Hindlimb muscle (tissue), 1 donor: ENCODE results near the gene APOM. TPM values are rescaled to one million over a fixed set of nuclear protein-coding genes. Genes with fewer than 3 reads are reported as not detected.

Experiments
- DNase-seq: peaks from one replicate; pipeline ENCODE4 v3.0.0-alpha.2; 2013
- polyA plus RNA-seq: library from polyadenylated mRNA; unstranded; fragments of 120-200 nt; gene quantifications from one replicate; pipeline ENCODE4 v1.2.1, GENCODE V29; 2013; ENCODE audit not compliant: insufficient read length

The APOM gene
- polyA plus RNA-seq, 1 donor: 3.3 TPM

GRCh38 chr6:31681135-31681671 lies 25.5 kb downstream of the APOM start:
- peak; percentile 36 for DNase-seq

GRCh38 chr6:31683591-31683990 lies 27.9 kb downstream of the APOM start:
- no peak for DNase-seq

- DNase-seq: no peak
Observed at GRCh38 chr6:31686483-31686882, 30.8 kb downstream of the APOM start.

DNA sequence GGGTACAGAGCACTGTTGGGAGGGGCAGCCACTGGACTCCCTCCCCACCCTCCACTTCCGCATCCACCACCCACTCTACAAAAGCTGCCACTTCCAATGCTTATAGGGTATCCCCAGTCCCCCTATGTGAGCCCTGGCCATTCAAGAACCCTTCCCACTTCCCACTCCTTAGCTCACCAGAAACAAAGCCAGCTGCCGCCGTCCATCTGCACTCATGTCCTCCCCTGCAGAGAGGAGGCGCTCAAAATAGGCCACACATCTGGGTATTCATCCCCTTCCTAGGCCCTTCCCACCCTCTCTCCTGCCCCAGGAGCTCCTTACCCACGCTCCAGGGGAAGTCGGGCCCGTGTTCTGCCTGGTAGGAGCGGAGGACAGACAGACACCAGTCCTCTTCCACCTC lies 31.6 kb downstream of the APOM start:
- no peak for DNase-seq

- DNase-seq: no peak
Observed at GRCh38 chr6:31687860-31688693, 32.4 kb downstream of the APOM start.

- no peak for DNase-seq
Observed at GRCh38 chr6:31689249-31690110, 33.8 kb downstream of the APOM start.

DNA sequence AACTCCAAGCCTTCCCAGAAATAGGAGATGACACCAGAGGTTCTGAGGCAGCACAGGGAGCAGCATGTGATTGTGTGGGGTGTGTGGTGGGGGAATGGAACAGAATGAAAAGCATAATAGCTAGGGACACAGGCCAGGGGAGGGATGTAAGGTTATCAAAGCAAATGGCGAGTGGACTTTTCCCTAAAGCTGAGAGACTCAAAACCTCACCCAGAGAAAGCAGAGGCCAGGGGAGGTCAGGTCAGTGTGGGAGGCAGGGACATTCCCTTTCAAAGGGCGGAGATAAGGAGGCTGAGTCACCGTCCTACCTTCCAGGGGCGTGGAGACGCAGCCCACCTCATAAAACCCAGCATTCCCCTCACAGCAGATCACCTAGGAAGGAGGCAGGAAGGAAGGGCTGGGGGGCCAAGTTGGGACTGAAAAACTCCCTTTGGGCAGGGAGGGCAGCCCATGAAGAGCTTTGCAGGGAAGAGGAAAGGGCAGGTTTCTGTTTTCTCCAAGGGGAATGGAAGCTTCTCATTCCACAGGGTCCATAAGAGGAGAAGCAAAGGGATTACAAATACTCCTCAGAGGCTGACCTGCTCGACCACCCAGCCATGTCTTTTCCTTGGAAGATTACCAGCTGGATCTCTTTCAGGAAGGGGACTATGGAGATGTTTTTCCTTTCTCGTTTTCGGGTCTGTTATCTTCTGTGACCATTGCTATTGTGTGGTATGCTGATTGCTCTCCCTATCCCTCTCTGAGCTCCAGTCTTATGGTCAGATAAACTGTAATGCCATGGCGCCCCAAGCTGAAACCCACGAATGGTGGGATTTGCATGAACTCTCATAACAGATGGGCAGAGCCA lies 34.8 kb downstream of the APOM start:
- no peak for DNase-seq

GRCh38 chr6:31691078-31691463 lies 35.4 kb downstream of the APOM start:
- no peak for DNase-seq

- DNase-seq: no peak
Observed at GRCh38 chr6:31691564-31692108, 35.9 kb downstream of the APOM start.

DNA sequence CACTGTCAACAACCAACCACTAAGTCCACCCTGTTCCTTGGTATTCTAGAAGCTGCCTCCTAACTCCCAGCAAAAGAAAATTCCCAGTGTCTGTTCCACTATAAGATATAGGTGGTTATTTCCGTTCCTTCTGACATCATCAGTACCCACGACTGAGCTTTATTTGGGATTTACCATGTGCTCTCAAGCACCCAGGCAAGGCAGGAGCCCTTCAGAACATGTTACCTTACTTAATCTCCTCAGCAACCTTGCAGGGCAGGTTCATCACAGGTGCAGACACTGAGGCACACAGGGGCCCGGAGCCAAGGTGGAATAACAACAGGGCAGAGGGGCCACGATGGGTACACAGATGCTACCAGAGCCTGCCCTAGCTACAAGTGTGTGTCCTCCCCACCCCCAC lies 36.7 kb downstream of the APOM start:
- DNase-seq: no peak

DNA sequence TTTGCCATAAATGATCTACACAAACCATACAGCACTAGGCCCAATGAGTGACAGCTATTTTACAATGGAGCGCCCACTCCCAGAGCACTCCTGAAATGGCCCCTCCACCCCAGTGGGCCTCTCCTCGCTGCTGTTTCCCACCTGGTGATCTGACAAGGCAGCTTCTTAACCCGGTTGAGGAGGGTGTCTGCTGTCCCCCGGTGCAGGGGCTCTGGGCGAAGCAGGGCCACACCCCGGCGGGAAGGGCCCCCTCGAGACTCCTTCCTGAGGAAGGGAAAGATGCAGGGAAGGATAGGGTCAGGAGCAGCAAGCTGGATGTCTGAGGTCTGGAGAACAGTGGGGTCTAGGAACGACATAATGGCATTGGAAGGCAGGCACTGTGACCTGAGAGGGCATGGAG lies 37.2 kb downstream of the APOM start:
- DNase-seq: no peak

DNA sequence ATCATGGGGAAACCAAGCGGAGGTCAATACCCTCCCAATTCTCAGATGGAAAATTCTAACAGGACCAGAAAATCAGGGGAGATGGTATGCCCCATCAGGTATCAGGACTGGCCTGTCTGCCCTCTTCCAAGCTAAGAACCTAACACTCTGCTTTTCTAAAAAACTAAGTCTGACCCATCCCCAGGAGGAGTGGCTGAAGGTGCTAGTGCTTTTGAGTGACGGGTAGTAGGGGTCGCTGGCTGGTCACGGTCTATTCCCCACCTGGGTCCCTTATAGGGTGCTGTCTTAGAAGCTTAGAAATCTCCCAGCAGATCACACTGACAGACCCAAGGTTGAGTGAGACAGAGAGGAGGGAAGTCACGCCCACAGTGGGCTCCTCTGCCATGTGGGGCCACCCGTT lies 37.8 kb downstream of the APOM start:
- no peak for DNase-seq

- DNase-seq: no peak
Observed at GRCh38 chr6:31697555-31697954, 41.9 kb downstream of the APOM start.

GRCh38 chr6:31700740-31701401 lies 45.2 kb downstream of the APOM start:
- no peak for DNase-seq

- DNase-seq: peak; percentile 60
Observed at GRCh38 chr6:31701666-31702404, 46.1 kb downstream of the APOM start.

DNA sequence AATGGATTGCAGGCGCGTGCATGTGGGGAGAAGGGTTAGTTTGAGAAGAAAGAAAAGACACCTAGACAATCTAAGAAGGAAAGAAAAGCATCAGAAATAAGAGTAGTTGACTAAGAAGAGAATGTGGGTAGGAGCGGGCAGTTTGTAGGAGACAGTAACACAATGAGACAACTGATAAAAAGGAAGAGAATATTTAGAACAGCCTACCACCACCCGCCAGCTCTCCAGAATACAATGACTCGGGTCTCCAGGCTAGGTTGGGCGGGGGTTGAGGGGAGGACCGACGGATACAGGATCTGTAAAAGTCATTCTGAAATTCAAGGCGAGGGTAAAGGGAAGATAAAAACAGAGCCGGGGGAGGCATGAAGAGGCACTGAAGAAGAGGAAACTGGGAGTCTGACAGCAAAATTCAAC lies 46.7 kb downstream of the APOM start:
- DNase-seq: no peak

DNA sequence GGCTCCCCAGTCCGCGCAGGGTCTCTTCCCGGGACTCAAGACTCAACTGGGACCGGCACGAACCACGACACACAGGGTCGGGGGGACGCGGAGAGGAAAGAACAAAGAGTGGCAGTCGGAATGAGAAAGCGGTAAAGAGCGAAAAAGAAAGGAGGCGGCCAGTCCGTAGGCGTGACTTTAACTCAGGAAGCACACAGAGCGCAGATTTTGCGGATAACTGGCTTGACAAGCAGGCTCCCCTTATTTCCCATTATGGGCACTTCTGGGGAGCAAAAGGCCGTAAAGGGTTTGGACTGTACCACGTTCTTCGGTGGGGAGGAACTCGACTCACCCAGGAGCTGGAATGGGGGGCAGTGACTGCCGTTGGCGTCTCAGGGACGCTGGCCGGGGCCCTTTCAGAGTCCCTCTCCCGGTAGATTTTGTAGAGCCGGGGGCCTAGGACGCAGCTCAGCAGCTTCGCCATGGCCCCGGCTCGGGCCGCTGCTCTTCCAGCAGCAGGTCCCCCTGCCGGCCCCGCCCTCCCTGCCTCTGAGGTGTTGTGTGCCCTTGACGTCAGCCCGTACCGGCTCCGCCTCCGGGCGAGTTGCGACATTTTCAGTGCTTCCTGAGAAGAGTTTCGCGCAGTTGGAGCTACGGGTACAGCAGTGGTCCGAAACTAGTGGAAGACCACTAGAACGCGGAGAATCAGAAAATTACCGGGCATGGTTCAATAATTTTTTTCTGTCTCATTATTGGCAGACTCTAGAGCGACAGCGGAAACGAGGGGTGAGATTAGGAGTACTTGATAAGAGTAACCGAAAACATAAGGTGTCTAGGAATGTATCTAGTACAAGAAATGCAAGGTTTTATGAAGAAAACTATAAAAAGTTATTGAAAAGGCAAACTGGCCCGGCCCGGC lies 47.4 kb downstream of the APOM start, which contains the start of gene ABHD16A:
Gene ABHD16A (minus strand): TSS at position 506 of the 898 bp plus-strand sequence. CDS start 43 bp downstream, at position 463.
- peak; percentile 99 for DNase-seq

DNA sequence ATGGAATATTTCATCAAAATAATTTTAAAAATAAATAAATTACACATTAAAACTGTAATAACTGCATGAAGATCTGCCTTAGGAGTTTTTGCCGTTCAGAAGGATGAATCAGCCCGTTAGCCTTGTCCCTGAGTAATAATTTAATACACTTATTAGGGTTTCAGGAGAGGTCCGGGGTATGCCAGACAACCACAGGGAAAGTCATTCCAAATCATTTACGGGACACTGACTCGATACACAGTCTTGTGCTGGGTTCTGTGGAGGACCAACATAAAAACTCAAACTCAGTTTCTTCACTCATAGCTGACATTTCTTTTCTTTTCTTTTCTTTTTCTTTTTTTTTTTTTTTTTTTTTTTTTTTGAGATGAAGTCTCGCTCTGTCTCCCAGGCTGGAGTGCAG lies 50.2 kb downstream of the APOM start:
- DNase-seq: no peak

DNA sequence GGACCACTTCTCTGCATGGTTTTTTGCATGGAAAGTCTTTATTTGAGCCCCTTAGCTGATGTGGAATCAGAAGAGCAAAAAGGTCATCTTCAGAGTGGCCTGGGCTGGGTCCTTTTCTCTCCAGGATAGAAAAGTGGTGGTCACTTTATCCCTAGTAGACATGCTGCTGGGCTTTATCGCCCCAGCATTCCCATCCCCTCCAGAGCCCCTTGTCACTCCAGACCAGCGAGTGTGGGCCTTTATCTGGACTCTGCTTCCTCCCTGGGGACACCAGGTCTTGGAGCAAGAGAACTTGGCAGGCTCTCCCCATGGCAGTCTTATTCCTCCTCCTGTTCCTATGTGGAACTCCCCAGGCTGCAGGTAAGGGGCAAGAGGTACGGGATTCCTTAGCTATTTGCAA lies 50.9 kb downstream of the APOM start, which contains the start of gene LY6G6F:
Gene LY6G6F (plus strand): TSS at position 268 of the 400 bp plus-strand sequence. CDS start 41 bp downstream, at position 309.
- no peak for DNase-seq
